Uterus (tissue), 4 donors: ENCODE results near the gene TSHZ2. TPM values are rescaled to one million over a fixed set of nuclear protein-coding genes. Genes with fewer than 3 reads are reported as not detected.

Source experiments
- DNase-seq, 2 donors: peaks; one replicate each; pipeline ENCODE4 v3.0.0-alpha.2; 2019 to 2020
- H3K27ac ChIP-seq, 2 donors: fragments of 200-600 bp; sonication (generic); 1 replicate in 1 of 2; 2 replicates in 1 of 2; pipeline ENCODE4 v1.5.1; 2016 to 2018
- H3K27me3 ChIP-seq, 2 donors: fragments of 200-600 bp; sonication (generic); one replicate each; pipeline ENCODE4 v1.5.1; 2018 to 2019; ENCODE audit warnings: control low read depth in 1 of 2
- H3K36me3 ChIP-seq, 2 donors: fragments of 200-600 bp; sonication (generic); one replicate each; pipeline ENCODE4 v1.5.1; 2019; ENCODE audit warnings: control low read depth in 1 of 2
- H3K4me1 ChIP-seq, 2 donors: fragments of 200-600 bp; sonication (generic); one replicate each; pipeline ENCODE4 v1.5.1; 2018 to 2019; ENCODE audit warnings: control low read depth in 1 of 2
- H3K4me3 ChIP-seq, 2 donors: fragments of 200-600 bp; sonication (generic); 1 replicate in 1 of 2; 2 replicates in 1 of 2; pipeline ENCODE4 v1.5.1; 2018 to 2019; ENCODE audit warnings: mild to moderate bottlenecking in 1 of 2
- H3K9me3 ChIP-seq, 2 donors: fragments of 200-600 bp; sonication (generic); one replicate each; pipeline ENCODE4 v1.5.1; 2019; ENCODE audit warnings: control low read depth in 1 of 2
- POLR2A ChIP-seq, 2 donors: fragments of 450-650 bp; IDR thresholded peaks; one replicate each; pipeline ENCODE4 v1.6.1; 2016; ENCODE audit warnings: antibody characterized with exemption in 2 of 2, mild to moderate bottlenecking in 1 of 2, moderate library complexity in 1 of 2
- intact Hi-C: fragments of 100-400 bp; cut with DNase I; formaldehyde crosslinking; loops from one replicate; pipeline ENCODE4 v1.15.1; 2023; ENCODE audit warnings: low total_unique reads
- total RNA-seq, 4 donors: library from RNA; depleted of rRNA in 3 of 4; stranded (reverse); fragments of >200 nt in 3 of 4; gene quantifications; one replicate each; pipeline versions ENCODE4 v1.1.0 to v1.2.4, GENCODE V29; 2014 to 2023
- TF ChIP-seq, protein P1 (sequence below), 4 experiments: fragments of 200-600 bp in 2 of 4; fragments of 450-650 bp in 2 of 4; sonication (generic) in 2 of 4; IDR thresholded peaks; one replicate each; pipeline ENCODE4 v1.5.1; 2016 to 2019; ENCODE audit warnings: antibody characterized with exemption in 4 of 4, mild to moderate bottlenecking in 2 of 4, moderate library complexity in 1 of 4
- donor health status: DM: yes; HTN: yes; CAD: no.

TSHZ2 gene
- total RNA-seq, 4 donors from 2014 or later = 22.0 to 50.1 (median 33.1) TPM

DNA sequence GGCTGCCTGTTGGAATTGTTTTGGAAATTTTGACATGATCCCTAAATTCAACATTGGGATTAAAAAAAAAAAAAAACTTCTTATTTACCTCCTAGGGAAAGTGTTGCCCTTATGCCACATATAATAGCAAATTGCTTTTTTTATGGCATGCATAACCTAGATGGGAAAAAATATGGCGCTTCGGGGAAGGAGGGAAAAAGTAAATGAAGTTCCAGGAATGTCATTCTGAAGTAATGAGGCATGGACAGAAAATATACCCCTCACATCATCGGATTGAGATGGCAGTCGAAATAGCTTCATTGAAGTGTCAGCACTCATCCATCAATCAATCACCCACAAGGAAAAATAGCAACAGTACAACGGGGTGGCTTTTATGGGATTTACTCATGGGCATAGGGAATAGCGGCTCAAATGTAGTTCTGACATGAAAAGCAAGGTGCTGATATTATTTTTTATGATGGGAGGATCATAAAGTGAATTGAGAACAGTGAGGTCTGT lies 516.7 kb downstream of the TSHZ2 start:
- no peaks in the 10 kb centered on the region for H3K9me3 ChIP-seq
- H3K27ac ChIP-seq = no peak overlapping the region
- intact Hi-C loops = no loop called here
- no peak overlapping the region for H3K4me3 ChIP-seq
- TF ChIP-seq POLR2A (IDR thresholded peaks at IDR 0.05) = no peak
- TF ChIP-seq, protein P1, sequence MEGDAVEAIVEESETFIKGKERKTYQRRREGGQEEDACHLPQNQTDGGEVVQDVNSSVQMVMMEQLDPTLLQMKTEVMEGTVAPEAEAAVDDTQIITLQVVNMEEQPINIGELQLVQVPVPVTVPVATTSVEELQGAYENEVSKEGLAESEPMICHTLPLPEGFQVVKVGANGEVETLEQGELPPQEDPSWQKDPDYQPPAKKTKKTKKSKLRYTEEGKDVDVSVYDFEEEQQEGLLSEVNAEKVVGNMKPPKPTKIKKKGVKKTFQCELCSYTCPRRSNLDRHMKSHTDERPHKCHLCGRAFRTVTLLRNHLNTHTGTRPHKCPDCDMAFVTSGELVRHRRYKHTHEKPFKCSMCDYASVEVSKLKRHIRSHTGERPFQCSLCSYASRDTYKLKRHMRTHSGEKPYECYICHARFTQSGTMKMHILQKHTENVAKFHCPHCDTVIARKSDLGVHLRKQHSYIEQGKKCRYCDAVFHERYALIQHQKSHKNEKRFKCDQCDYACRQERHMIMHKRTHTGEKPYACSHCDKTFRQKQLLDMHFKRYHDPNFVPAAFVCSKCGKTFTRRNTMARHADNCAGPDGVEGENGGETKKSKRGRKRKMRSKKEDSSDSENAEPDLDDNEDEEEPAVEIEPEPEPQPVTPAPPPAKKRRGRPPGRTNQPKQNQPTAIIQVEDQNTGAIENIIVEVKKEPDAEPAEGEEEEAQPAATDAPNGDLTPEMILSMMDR (IDR thresholded peaks at IDR 0.05) = no peak
- no peak for DNase-seq
- no peaks in the 10 kb centered on the region for H3K36me3 ChIP-seq
- H3K27me3 ChIP-seq = no peaks in the 10 kb centered on the region
- no peaks in the 10 kb centered on the region for H3K4me1 ChIP-seq

DNA sequence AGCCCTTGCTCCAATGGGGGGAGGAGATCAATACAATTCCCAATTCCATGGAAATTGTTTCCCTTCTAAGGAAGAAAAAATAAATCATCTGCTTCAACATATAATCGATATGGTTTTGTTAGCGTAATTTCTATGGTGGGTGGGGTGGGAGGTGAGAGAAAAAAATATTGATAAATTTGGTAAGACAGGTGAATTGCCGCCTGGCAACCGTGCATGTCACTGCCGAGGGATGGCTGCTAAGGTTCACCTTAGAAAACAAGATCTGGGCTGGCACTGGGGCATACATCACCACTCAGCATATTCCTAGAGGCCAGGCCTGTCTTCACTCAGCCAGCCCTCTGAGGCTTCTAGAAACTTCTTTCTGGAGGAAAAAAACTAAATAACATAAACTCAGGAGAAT lies 517.4 kb downstream of the TSHZ2 start:
- TF ChIP-seq POLR2A (IDR thresholded peaks at IDR 0.05) = no peak
- TF ChIP-seq, protein P1 (IDR thresholded peaks at IDR 0.05) = no peak
- Histone ChIP-seq H3K4me1 (no peaks in the 10 kb centered on the region), H3K27ac (no peak overlapping the region), H3K27me3 (no peaks in the 10 kb centered on the region), H3K9me3 (no peaks in the 10 kb centered on the region), H3K36me3 (no peaks in the 10 kb centered on the region), H3K4me3 (no peak overlapping the region)
- intact Hi-C loops = no loop called here
- DNase-seq = no peak

DNA sequence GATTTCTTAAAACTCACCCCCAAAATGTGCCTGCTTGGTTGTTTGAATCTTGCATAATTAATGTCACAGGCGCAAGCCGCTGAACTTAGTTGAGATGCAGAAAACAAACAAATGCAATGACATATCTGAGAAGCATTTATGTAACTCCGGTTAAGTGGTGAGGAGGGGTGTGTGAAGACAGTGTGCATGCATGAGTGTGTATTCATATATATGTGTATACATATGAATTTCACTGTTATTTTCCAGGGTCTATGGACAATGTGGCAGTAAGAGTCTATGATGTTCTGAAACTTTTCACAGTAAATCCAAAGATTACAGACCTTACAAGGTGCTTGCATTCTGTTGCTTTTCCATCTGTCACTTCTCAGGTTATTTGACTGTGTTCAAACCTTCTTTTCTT lies 518.5 kb downstream of the TSHZ2 start:
- H3K27ac ChIP-seq = no peak overlapping the region
- H3K27me3 ChIP-seq = no peaks in the 10 kb centered on the region
- no peaks in the 10 kb centered on the region for H3K9me3 ChIP-seq
- no peak overlapping the region for H3K4me3 ChIP-seq
- no peak for DNase-seq
- H3K36me3 ChIP-seq = no peaks in the 10 kb centered on the region
- no peaks in the 10 kb centered on the region for H3K4me1 ChIP-seq
- intact Hi-C loops = no loop called here
- TF ChIP-seq, protein P1 (IDR thresholded peaks at IDR 0.05) = no peak
- TF ChIP-seq POLR2A (IDR thresholded peaks at IDR 0.05) = no peak

DNA sequence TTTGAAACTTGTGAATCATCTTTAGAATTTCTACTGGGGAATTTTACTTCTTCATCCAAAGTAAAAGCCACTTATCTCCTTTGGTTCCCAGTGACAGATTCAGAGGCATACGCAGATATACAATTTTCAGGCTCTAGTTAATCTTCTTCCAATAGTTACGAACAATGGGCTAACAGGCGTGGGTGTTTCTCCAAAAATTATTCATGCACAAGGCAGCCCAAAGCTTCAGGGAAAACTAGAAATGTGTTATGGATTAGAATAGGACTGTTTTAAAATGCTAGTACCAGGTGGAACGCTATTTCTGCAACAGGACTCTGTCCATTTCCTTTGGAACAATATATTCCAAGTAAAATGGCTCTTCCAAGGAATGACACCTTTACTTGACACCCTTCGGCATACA lies 519.3 kb downstream of the TSHZ2 start:
- DNase-seq = no peak
- no peak for TF ChIP-seq POLR2A (IDR thresholded peaks at IDR 0.05)
- TF ChIP-seq, protein P1 (IDR thresholded peaks at IDR 0.05) = no peak
- intact Hi-C loops = no loop called here
- H3K4me1 ChIP-seq = no peaks in the 10 kb centered on the region
- H3K27me3 ChIP-seq = no peaks in the 10 kb centered on the region
- no peak overlapping the region for H3K27ac ChIP-seq
- H3K9me3 ChIP-seq = no peaks in the 10 kb centered on the region
- H3K4me3 ChIP-seq = no peak overlapping the region
- H3K36me3 ChIP-seq = no peaks in the 10 kb centered on the region

DNA sequence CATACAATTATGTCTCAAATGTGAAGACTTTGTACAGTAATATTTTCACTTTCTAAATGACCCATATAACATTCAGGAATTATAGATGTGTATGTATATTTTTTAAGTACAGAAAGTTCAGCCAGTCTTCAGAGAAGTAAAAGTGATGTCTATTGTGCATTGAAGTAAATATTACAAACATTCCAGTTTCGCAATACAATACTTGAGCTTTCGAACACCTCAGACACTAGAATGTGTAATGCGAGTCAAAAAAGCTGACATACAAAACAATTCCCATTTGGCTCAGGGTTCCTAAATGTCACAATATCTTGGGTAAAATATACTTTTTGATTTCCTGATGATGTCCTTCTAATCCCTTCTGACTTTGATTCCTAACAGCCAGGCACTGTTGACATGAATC lies 520.1 kb downstream of the TSHZ2 start:
- TF ChIP-seq, protein P1 (IDR thresholded peaks at IDR 0.05) = no peak
- TF ChIP-seq POLR2A (IDR thresholded peaks at IDR 0.05) = no peak
- no peak for DNase-seq

More for the DNA sequence above, 520.1 kb downstream of the TSHZ2 start:
- Histone ChIP-seq H3K9me3 (no peaks in the 10 kb centered on the region), H3K27me3 (no peaks in the 10 kb centered on the region), H3K4me3 (no peak overlapping the region), H3K27ac (no peak overlapping the region), H3K36me3 (no peaks in the 10 kb centered on the region), H3K4me1 (no peaks in the 10 kb centered on the region)
- intact Hi-C loops = no loop called here
